HepG2 (cell line): ENCODE data around the gene UBE2I. TPM values are rescaled to one million over a fixed set of nuclear protein-coding genes. Genes with fewer than 3 reads are reported as not detected.

ENCODE experiments used
- AKAP8 ChIP-seq: sonication (generic); formaldehyde crosslinking; IDR thresholded peaks from 2 replicates; pipeline ENCODE4 v1.5.1; 2020; ENCODE audit warnings: mild to moderate bottlenecking, missing genetic modification reagents
- ATF7-NPFF ChIP-seq: sonication (generic); formaldehyde crosslinking; IDR thresholded peaks from 2 replicates; pipeline ENCODE4 v1.8.1; 2023; ENCODE audit warnings: mild to moderate bottlenecking, low read depth, missing genetic modification reagents, moderate library complexity
- BRCA1 ChIP-seq: sonication (generic); formaldehyde crosslinking; IDR thresholded peaks from 2 replicates; pipeline ENCODE4 v1.4.0; 2020; ENCODE audit warnings: missing genetic modification reagents
- EED ChIP-seq: sonication (generic); formaldehyde crosslinking; IDR thresholded peaks from 2 replicates; pipeline ENCODE4 v1.5.0; 2020; ENCODE audit warnings: mild to moderate bottlenecking, missing genetic modification reagents
- NFE2 ChIP-seq: sonication (generic); formaldehyde crosslinking; IDR thresholded peaks from 2 replicates; pipeline ENCODE4 v1.4.0; 2020; ENCODE audit warnings: missing genetic modification reagents
- NKX3-1 ChIP-seq: sonication (generic); formaldehyde crosslinking; IDR thresholded peaks from 2 replicates; pipeline ENCODE4 v1.5.0; 2020; ENCODE audit warnings: missing genetic modification reagents
- SALL1 ChIP-seq: sonication (generic); formaldehyde crosslinking; IDR thresholded peaks from 2 replicates; pipeline ENCODE4 v1.8.0; 2022; ENCODE audit warnings: mild to moderate bottlenecking, missing genetic modification reagents
- SATB2 ChIP-seq: sonication (generic); formaldehyde crosslinking; IDR thresholded peaks from 2 replicates; pipeline ENCODE4 v1.5.0; 2020; ENCODE audit warnings: missing genetic modification reagents
- ZNF256 ChIP-seq: sonication (generic); formaldehyde crosslinking; conservative IDR thresholded peaks from 2 replicates; pipeline ENCODE4 v1.4.0; 2020; ENCODE audit warnings: missing genetic modification reagents
- ZNF274 ChIP-seq: sonication (generic); formaldehyde crosslinking; IDR thresholded peaks from 2 replicates; pipeline ENCODE4 v1.5.1; 2020; ENCODE audit warnings: mild to moderate bottlenecking, missing genetic modification reagents
- ZNF33B ChIP-seq: sonication (generic); formaldehyde crosslinking; IDR thresholded peaks from 2 replicates; pipeline ENCODE4 v1.5.1; 2020; ENCODE audit warnings: mild to moderate bottlenecking, missing genetic modification reagents
- ZNF446 ChIP-seq: sonication (generic); formaldehyde crosslinking; IDR thresholded peaks from 2 replicates; pipeline ENCODE4 v1.5.0; 2020; ENCODE audit warnings: mild to moderate bottlenecking, missing genetic modification reagents
- ZNF737 ChIP-seq: sonication (generic); formaldehyde crosslinking; IDR thresholded peaks from 2 replicates; pipeline ENCODE4 v1.5.0; 2020; ENCODE audit warnings: missing genetic modification reagents, mild to moderate bottlenecking, borderline replicate concordance
- ZNF780A ChIP-seq: sonication (generic); formaldehyde crosslinking; IDR thresholded peaks from 2 replicates; pipeline ENCODE4 v1.8.0; 2022; ENCODE audit warnings: mild to moderate bottlenecking, missing genetic modification reagents, moderate library complexity
- ZNF879 ChIP-seq: sonication (generic); formaldehyde crosslinking; IDR thresholded peaks from 2 replicates; pipeline ENCODE4 v1.8.1; 2023; ENCODE audit warnings: missing genetic modification reagents
- ZSCAN12 ChIP-seq: sonication (generic); formaldehyde crosslinking; IDR thresholded peaks from 2 replicates; pipeline ENCODE4 v1.9.0; 2021; ENCODE audit warnings: mild to moderate bottlenecking, missing genetic modification reagents
- polyA plus RNA-seq, 8 experiments: library from polyadenylated mRNA; depleted of rRNA in 3 of 8; stranded (reverse) in 7 of 8; unstranded in 1 of 8; fragments of >200 nt; fragmentation: Illumina TruSeq in 4 of 8; extraction: Trizol in 4 of 8; gene quantifications; 2 replicates each; pipeline versions ENCODE4 v1.2.1 to v1.2.3, GENCODE V29; 2011 to 2016; ENCODE audit warnings: low read depth in 4 of 8, missing spikeins in 1 of 8, mixed read lengths in 1 of 8; ENCODE audit not compliant: insufficient read depth in 1 of 8
- total RNA-seq, 5 experiments: library from RNA; depleted of rRNA; stranded (reverse); fragments of >200 nt; fragmentation: Illumina TruSeq; extraction: Trizol; gene quantifications; 2 replicates each; pipeline ENCODE4 v1.2.3, GENCODE V29; 2016; ENCODE audit warnings: low read depth in 1 of 5
- TF ChIP-seq, protein P1 (sequence below): sonication (generic); formaldehyde crosslinking; IDR thresholded peaks from 2 replicates; pipeline ENCODE4 v1.4.0; 2020; ENCODE audit warnings: missing genetic modification reagents, borderline replicate concordance
- TF ChIP-seq, protein P2 (sequence below): sonication (generic); formaldehyde crosslinking; IDR thresholded peaks from 2 replicates; pipeline ENCODE4 v1.4.0; 2020; ENCODE audit warnings: mild to moderate bottlenecking, missing genetic modification reagents

Gene UBE2I
- total and polyA plus RNA-seq, 2 of the 13 experiments (the other 11 are each of a cell fraction or from before 2014, with no cell fraction given), result 75.8 to 98.9 TPM

DNA sequence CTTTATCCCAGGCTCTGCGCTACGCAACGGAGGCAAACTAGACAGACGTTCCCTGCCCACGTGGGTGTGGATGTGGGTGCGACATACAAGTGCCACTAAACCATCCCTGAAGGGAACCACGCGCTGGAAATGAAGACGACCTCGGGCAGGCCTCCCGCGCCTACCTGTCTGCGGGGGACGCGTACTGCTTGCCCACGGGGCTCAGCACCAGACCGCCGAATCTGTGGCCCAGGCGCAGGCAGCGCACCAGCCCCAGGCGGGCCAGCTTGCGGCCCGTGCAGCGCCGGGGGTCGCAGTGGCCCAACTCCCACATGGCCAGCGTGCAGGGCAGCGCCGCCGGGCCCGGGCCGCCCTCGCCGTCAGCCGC lies 41.8 kb downstream of the UBE2I start (continued):
- TF ChIP-seq, protein P1, sequence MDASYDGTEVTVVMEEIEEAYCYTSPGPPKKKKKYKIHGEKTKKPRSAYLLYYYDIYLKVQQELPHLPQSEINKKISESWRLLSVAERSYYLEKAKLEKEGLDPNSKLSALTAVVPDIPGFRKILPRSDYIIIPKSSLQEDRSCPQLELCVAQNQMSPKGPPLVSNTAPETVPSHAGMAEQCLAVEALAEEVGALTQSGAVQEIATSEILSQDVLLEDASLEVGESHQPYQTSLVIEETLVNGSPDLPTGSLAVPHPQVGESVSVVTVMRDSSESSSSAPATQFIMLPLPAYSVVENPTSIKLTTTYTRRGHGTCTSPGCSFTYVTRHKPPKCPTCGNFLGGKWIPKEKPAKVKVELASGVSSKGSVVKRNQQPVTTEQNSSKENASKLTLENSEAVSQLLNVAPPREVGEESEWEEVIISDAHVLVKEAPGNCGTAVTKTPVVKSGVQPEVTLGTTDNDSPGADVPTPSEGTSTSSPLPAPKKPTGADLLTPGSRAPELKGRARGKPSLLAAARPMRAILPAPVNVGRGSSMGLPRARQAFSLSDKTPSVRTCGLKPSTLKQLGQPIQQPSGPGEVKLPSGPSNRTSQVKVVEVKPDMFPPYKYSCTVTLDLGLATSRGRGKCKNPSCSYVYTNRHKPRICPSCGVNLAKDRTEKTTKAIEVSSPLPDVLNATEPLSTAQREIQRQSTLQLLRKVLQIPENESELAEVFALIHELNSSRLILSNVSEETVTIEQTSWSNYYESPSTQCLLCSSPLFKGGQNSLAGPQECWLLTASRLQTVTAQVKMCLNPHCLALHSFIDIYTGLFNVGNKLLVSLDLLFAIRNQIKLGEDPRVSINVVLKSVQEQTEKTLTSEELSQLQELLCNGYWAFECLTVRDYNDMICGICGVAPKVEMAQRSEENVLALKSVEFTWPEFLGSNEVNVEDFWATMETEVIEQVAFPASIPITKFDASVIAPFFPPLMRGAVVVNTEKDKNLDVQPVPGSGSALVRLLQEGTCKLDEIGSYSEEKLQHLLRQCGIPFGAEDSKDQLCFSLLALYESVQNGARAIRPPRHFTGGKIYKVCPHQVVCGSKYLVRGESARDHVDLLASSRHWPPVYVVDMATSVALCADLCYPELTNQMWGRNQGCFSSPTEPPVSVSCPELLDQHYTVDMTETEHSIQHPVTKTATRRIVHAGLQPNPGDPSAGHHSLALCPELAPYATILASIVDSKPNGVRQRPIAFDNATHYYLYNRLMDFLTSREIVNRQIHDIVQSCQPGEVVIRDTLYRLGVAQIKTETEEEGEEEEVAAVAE (CRISPR knock-in tag), result 0 out of 2 replicates have a peak, but pooled peaks have one; percentile 5
- TF ChIP-seq ZNF256 (CRISPR knock-in tag) (no peak), SALL1 (CRISPR knock-in tag) (no peak), BRCA1 (CRISPR knock-in tag) (no peak), ZNF737 (no peak), ZNF446 (0 out of 2 replicates have a peak, but pooled peaks have one; percentile 15), ZNF33B (CRISPR knock-in tag) (no peak), ZSCAN12 (CRISPR knock-in tag) (no peak), ATF7-NPFF (CRISPR knock-in tag) (peak; percentile 15; the same call in 1 of the 2 replicates), SATB2 (no peak; the same call in 1 of the 2 replicates), ZNF274 (CRISPR knock-in tag) (peak; percentile 61; the same call in 1 of the 2 replicates), ZNF780A (CRISPR knock-in tag) (no peak), ZNF879 (0 out of 2 replicates have a peak, but pooled peaks have one; percentile 2), AKAP8 (no peak), NKX3-1 (CRISPR knock-in tag) (no peak), NFE2 (CRISPR knock-in tag) (no peak), EED (CRISPR knock-in tag) (no peak)
- TF ChIP-seq, protein P2, sequence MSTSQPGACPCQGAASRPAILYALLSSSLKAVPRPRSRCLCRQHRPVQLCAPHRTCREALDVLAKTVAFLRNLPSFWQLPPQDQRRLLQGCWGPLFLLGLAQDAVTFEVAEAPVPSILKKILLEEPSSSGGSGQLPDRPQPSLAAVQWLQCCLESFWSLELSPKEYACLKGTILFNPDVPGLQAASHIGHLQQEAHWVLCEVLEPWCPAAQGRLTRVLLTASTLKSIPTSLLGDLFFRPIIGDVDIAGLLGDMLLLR, result peak; percentile 81; the same call in 1 of the 2 replicates
